HL-60 (cell line): ENCODE data around the gene MSLN.
A peak's percentile ranks its signal among the peaks of the same experiment; 100 is the strongest.
"Not testable (repeated sequence)": the region's sequence is repeated elsewhere in the genome, so short reads cannot be mapped to it uniquely, and the experiment has no call there.

Experiments used
- DNase-seq, 2 experiments: peaks; one replicate each; pipeline ENCODE4 v3.0.0-alpha.2; 2010 to 2020; ENCODE audit warnings: low read depth in 1 of 2, low spot score in 1 of 2
- H3K27ac ChIP-seq: fragments of 250-450 bp; sonication (Bioruptor Pico); replicated peaks from 2 replicates; pipeline ENCODE4 v1.5.1; 2020; ENCODE audit warnings: mild to moderate bottlenecking, moderate library complexity
- H3K27me3 ChIP-seq: fragments of 250-450 bp; sonication (Bioruptor Pico); 2 replicates; pipeline ENCODE4 v1.5.1; 2021; ENCODE audit warnings: mild to moderate bottlenecking, moderate library complexity; ENCODE audit not compliant: insufficient read depth, poor library complexity, severe bottlenecking
- H3K4me3 ChIP-seq: replicated peaks from 2 replicates; pipeline ENCODE4 v1.5.1; 2011; ENCODE audit warnings: mild to moderate bottlenecking, control low read depth, low read length; ENCODE audit not compliant: insufficient read depth
- CTCF ChIP-seq: IDR thresholded peaks from one replicate; pipeline ENCODE4 v1.5.1; 2011; ENCODE audit warnings: low read length, control low read depth, inconsistent platforms; ENCODE audit not compliant: insufficient read depth
- GABPA ChIP-seq: IDR thresholded peaks from 2 replicates; pipeline ENCODE4 v1.6.1; 2012; ENCODE audit warnings: low read depth
- POLR2AphosphoS5 ChIP-seq: IDR thresholded peaks from 2 replicates; pipeline ENCODE4 v1.6.1; 2012; ENCODE audit warnings: low read depth
- REST ChIP-seq: IDR thresholded peaks from 2 replicates; pipeline ENCODE4 v1.6.1; 2012; ENCODE audit warnings: low read depth; ENCODE audit not compliant: insufficient replicate concordance
- SPI1 ChIP-seq: IDR thresholded peaks from 2 replicates; pipeline ENCODE4 v1.6.1; 2012; ENCODE audit warnings: low read depth, mild to moderate bottlenecking, borderline replicate concordance
- long read RNA-seq: library from polyadenylated mRNA; unstranded; transcript quantifications from one replicate; pipeline ENCODE4 v2.0.0, GENCODE V29; 2020

MSLN gene
- long read RNA-seq, result 0 reads

GRCh38 chr16:760545-761343 lies at the start of gene MSLN:
MSLN (plus strand) TSS chr16:760734; CDS start chr16:762681, 1,947 bp downstream.
- no peaks in the 10 kb centered on the region for H3K27me3 ChIP-seq
- H3K4me3 ChIP-seq, result no peak within 1 kb of the TSS
- no peak within 1 kb of the TSS for H3K27ac ChIP-seq
- TF ChIP-seq GABPA (no peak), POLR2AphosphoS5 (no peak), REST (no peak), SPI1 (no peak), CTCF (no peak)
- no peak for DNase-seq

DNA sequence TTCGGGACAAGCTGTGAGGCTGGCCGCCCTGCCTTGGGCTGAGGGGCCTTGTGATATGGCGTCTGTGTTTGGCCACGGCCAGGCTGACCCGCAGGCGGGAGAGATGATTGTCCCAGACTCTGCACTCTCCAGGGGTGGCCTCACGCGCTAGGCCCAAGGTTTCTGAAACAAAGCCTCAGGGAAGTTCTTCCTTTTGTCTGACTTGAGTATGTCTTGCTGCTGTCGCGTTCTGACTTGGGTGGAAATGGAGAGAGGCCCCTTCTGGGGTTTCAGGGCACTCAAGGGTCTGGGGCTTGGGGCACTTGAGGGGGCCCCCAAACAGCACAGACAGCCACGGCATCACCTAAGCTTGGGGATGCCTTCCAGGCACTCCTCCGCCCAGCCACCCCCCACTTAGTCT lies 49.5 kb upstream of the MSLN start:
- TF ChIP-seq REST (no peak), GABPA (no peak), POLR2AphosphoS5 (no peak), SPI1 (no peak), CTCF (no peak)
- Histone ChIP-seq H3K27ac (no peak overlapping the region), H3K27me3 (peaks cover 43% of the 10 kb centered on the region), H3K4me3 (no peak overlapping the region)
- no peak for DNase-seq

DNA sequence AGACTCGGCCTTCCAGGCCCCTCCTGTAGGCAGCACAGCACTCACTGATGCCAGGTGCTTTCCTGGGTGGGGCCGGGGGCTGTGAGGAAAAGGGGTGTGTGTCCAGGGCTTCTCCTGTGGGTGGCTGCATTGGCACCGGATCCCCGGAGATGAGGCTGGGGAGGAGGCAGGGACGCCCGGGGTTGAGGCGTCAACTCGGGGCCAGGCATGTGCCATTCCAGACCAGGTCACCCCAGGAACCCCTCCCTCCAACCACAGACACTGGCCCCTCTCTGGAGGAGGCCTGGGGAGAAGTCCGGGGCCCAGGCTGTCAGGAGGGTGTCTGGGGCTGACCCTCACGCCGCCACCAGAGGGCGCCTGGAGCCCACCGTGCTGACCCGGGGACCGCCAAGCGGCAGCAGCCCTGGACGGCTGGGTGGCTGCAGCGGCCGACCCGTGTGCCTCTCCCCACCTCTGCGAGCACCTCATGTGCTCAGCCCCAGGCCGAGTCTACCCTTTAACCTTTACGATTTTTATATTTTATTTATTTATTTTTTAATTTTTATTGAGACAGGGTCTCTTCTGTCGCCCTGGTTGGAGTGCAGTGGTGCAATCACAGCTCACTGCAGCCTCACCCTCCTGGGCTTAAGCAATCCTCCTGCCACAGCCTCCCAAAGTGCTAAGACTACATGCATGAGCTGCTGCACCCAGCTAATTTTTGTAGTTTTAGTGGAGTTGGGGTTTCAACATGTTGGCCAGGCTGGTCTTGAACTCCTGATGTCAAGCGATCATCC lies 48.8 kb upstream of the MSLN start:
- no peak overlapping the region for H3K4me3 ChIP-seq
- H3K27me3 ChIP-seq, result peaks cover 40% of the 10 kb centered on the region
- H3K27ac ChIP-seq, result no peak overlapping the region
- peak in 1 of 2 experiments; percentile 71 for DNase-seq
- TF ChIP-seq CTCF (peak; percentile 59), REST (no peak), GABPA (no peak), SPI1 (no peak), POLR2AphosphoS5 (no peak)

- H3K27ac ChIP-seq, H3K4me3 ChIP-seq: not testable (repeated sequence)
- peaks cover 34% of the 10 kb centered on the region for H3K27me3 ChIP-seq
- DNase-seq, result peak in 1 of 2 experiments; percentile 54
Measured at GRCh38 chr16:712740-713250, 47.7 kb upstream of the MSLN start.
